Omental fat pad (tissue), 4 donors: ENCODE results near the gene CHRNB2. TPM values are rescaled to one million over a fixed set of nuclear protein-coding genes. Genes with fewer than 3 reads are reported as not detected.

ENCODE experiments used
- ATAC-seq: fragments of 150-250 bp; one replicate; pipeline ENCODE4 v1.9.1; 2016; ENCODE audit warnings: mild to moderate bottlenecking, moderate library complexity; ENCODE audit not compliant: low FRiP score
- DNase-seq: peaks from one replicate; pipeline ENCODE4 v3.0.0-alpha.2; 2019; ENCODE audit warnings: low spot score
- CTCF ChIP-seq, 3 donors: fragments of 450-650 bp; IDR thresholded peaks; one replicate each; pipeline ENCODE4 v1.5.1; 2016 to 2017; ENCODE audit warnings: antibody characterized with exemption in 3 of 3, mild to moderate bottlenecking in 3 of 3, moderate library complexity in 2 of 3
- total RNA-seq, 4 donors: library from RNA; depleted of rRNA; stranded (reverse); fragments of >200 nt; gene quantifications; one replicate each; pipeline ENCODE4 v1.1.0, GENCODE V29; 2016

Gene CHRNB2
- total RNA-seq, 4 donors from 2014 or later, result 0.09 to 0.50 (median 0.12) TPM; not detected in 1

GRCh38 chr1:154616659-154617345, 49.2 kb downstream of the CHRNB2 start:
- DNase-seq (no peak), ATAC-seq (no peak)
- TF ChIP-seq CTCF (IDR thresholded peaks at IDR 0.05), result no peak

- ATAC-seq (no peak), DNase-seq (no peak)
- no peak for TF ChIP-seq CTCF (IDR thresholded peaks at IDR 0.05)
Measured at GRCh38 chr1:154619181-154619948, 51.8 kb downstream of the CHRNB2 start.

- ATAC-seq (no peak), DNase-seq (no peak)
- no peak for TF ChIP-seq CTCF (IDR thresholded peaks at IDR 0.05)
Measured at GRCh38 chr1:154620751-154621150, 53.2 kb downstream of the CHRNB2 start.

GRCh38 chr1:154621875-154622274, 54.3 kb downstream of the CHRNB2 start:
- no peak for DNase-seq
- ATAC-seq, result no peak
- TF ChIP-seq CTCF (IDR thresholded peaks at IDR 0.05), result no peak

GRCh38 chr1:154622503-154623039, 55.0 kb downstream of the CHRNB2 start:
- no peak for TF ChIP-seq CTCF (IDR thresholded peaks at IDR 0.05)
- DNase-seq (no peak), ATAC-seq (no peak)

- no peak for TF ChIP-seq CTCF (IDR thresholded peaks at IDR 0.05)
- no peak for DNase-seq
- no peak for ATAC-seq
Measured at GRCh38 chr1:154623358-154623757, 55.8 kb downstream of the CHRNB2 start.
